Body of pancreas (tissue), 4 donors: ENCODE measurements around the gene DLAT.

ENCODE experiments used
- CTCF ChIP-seq, 7 experiments: fragments of 450-650 bp in 4 of 7; fragments of 200-600 bp in 3 of 7; sonication (generic) in 3 of 7; IDR thresholded peaks; one replicate each; pipeline ENCODE4 v1.5.1; 2016 to 2019; ENCODE audit warnings: antibody characterized with exemption in 7 of 7
- POLR2A ChIP-seq, 3 donors: fragments of 450-650 bp; IDR thresholded peaks; one replicate each; pipeline ENCODE4 v1.6.1; 2016; ENCODE audit warnings: antibody characterized with exemption in 3 of 3, mild to moderate bottlenecking in 2 of 3

- no peak for TF ChIP-seq POLR2A (IDR thresholded peaks at IDR 0.05)
- TF ChIP-seq CTCF (IDR thresholded peaks at IDR 0.05) = no peak
Observed at GRCh38 chr11:112042961-112043304, 17.7 kb downstream of the DLAT start.
